Measurements from ENCODE around the gene TRIM67. TPM values are rescaled to one million over a fixed set of nuclear protein-coding genes. Genes with fewer than 3 reads are reported as not detected.
"Not testable (repeated sequence)": the region's sequence is repeated elsewhere in the genome, so short reads cannot be mapped to it uniquely, and the experiment has no call there.

TRIM67 gene
- total and polyA plus RNA-seq, 2 experiments from 2014 or later, result 0.13 TPM; not detected in 1

DNA sequence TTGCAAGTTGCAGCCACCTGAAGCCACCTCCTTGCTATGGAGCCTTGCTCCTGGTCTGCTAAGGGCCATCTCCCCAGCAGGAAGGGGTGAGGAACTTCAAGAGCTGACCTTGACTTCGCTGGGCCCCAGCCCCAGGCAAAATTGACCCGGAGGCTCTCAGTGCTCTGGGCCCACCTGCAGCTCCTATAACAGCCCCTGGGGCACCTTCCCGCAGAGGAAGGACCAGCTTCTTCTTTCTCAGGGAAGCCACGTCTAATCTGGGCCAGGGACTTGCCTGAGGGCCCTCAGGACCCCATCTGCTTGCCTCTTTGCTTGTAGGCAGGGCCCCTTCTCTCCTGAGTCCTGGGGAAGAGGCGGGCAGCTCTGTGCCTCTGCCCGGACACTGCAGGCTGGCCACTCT is 48.3 kb downstream of the TRIM67 start:
- H3K36me3 ChIP-seq (replicated peaks; ENCODE audit: insufficient read depth, low read depth), result no peaks in the 10 kb centered on the region
- no peak overlapping the region for H2AFZ ChIP-seq
- TF ChIP-seq EZH2phosphoT487 (IDR thresholded peaks at IDR 0.05; ENCODE audit: low read depth, severe bottlenecking, unreplicated experiment) (no peak), EZH2 (IDR thresholded peaks at IDR 0.05; ENCODE audit: borderline replicate concordance) (no peak)
- TF ChIP-seq, protein P1, sequence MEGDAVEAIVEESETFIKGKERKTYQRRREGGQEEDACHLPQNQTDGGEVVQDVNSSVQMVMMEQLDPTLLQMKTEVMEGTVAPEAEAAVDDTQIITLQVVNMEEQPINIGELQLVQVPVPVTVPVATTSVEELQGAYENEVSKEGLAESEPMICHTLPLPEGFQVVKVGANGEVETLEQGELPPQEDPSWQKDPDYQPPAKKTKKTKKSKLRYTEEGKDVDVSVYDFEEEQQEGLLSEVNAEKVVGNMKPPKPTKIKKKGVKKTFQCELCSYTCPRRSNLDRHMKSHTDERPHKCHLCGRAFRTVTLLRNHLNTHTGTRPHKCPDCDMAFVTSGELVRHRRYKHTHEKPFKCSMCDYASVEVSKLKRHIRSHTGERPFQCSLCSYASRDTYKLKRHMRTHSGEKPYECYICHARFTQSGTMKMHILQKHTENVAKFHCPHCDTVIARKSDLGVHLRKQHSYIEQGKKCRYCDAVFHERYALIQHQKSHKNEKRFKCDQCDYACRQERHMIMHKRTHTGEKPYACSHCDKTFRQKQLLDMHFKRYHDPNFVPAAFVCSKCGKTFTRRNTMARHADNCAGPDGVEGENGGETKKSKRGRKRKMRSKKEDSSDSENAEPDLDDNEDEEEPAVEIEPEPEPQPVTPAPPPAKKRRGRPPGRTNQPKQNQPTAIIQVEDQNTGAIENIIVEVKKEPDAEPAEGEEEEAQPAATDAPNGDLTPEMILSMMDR (IDR thresholded peaks at IDR 0.05; ENCODE audit: poor library complexity), result no peak
- H3K27ac ChIP-seq, result no peak overlapping the region
- no peaks in the 10 kb centered on the region for H3K4me1 ChIP-seq (ENCODE audit: insufficient read depth)
- no peaks in the 10 kb centered on the region for H3K9me2 ChIP-seq (replicated peaks; ENCODE audit: insufficient read depth)
- H3K27me3 ChIP-seq, result no peaks in the 10 kb centered on the region
- no peaks in the 10 kb centered on the region for H3K9me3 ChIP-seq (ENCODE audit: low read depth)
- DNase-seq (ENCODE audit: low spot score), result no peak
- H3K4me3 ChIP-seq, result no peak overlapping the region
- H3K79me2 ChIP-seq, result no peaks in the 10 kb centered on the region
- H3K4me2 ChIP-seq, result no peak overlapping the region
- no peaks in the 10 kb centered on the region for H4K20me1 ChIP-seq (ENCODE audit: insufficient read depth, poor library complexity, severe bottlenecking)
- WGBS (ENCODE audit: low lambda C conversion rate, missing lambda C conversion rate), result 83% methylated on average over 6 of the region's 6 CpGs

DNA sequence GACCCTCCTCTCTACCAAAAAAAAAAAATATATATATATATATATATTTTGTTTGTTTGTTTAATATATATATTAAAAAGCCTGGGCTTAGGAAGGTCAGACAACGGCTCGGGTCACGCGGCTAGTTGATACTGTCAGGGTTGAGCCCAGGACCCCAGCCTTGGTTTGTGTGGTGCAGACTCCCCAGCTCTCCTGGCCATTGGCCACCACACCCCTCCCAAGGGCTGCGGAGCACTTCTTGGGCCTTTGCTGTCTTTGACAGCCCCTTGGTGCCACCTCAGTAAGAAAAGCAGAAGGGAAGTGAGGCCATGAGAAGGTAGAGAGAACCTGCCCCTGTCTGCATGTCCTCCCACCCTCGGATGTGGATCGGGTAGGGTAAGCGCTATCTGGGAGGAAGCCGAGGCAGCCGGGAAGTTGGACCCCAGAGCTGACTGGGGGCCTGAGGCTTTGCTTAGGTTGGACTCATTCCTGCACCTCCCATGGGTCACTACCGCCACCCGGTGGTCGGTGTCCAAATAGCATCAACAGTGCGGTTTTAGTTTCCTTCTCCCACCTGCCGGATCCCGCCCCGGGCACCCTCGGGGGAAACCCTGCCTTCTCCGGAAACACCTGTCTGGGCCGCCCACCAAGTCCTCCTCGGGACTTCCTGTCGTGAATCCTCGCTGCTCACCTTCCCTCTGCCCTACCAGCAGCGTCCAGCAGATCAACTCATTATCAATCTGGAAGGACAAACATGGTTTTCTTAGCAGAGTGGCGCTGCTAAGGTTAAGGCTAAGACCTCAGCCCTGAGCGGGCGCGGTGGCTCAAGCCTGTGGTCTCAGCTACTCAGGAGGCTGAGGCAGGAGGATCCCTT is 49.4 kb downstream of the TRIM67 start:
- Histone ChIP-seq H3K4me1 (ENCODE audit: insufficient read depth) (no peaks in the 10 kb centered on the region), H3K27ac (peak overlapping the region; percentile 73), H3K27me3 (no peaks in the 10 kb centered on the region), H2AFZ (peak overlapping the region; percentile 39), H4K20me1 (ENCODE audit: insufficient read depth, poor library complexity, severe bottlenecking) (no peaks in the 10 kb centered on the region), H3K9me2 (replicated peaks; ENCODE audit: insufficient read depth) (no peaks in the 10 kb centered on the region), H3K4me2 (peak overlapping the region; percentile 70), H3K79me2 (no peaks in the 10 kb centered on the region), H3K4me3 (no peak overlapping the region), H3K36me3 (replicated peaks; ENCODE audit: insufficient read depth, low read depth) (no peaks in the 10 kb centered on the region), H3K9me3 (ENCODE audit: low read depth) (no peaks in the 10 kb centered on the region)
- 19% methylated on average over 28 of the region's 28 CpGs for WGBS (ENCODE audit: low lambda C conversion rate, missing lambda C conversion rate)
- TF ChIP-seq EZH2 (IDR thresholded peaks at IDR 0.05; ENCODE audit: borderline replicate concordance), result no peak
- TF ChIP-seq EZH2phosphoT487 (IDR thresholded peaks at IDR 0.05; ENCODE audit: low read depth, severe bottlenecking, unreplicated experiment), result no peak
- TF ChIP-seq, protein P1 (IDR thresholded peaks at IDR 0.05; ENCODE audit: poor library complexity), result peak; percentile 95
- peak; percentile 91 for DNase-seq (ENCODE audit: low spot score)

DNA sequence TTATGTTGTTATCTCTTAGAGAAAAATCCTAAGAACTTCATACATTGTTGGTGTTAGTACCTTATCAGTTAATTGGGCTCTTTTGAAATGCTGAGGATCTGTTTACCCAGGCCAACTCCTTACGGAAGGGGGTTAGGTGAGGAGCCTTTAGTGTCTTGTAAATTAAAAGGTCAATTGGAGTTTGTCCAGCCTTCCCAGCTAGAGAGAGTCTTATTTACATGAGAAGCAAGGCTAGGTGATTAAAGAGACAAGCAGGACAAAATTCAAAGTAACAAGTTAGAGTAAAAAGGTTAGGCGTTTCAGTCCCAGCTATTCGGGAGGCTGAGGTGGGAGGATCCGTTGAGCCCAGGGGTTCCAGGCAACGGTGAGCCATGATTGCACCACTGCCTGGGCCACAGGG is 50.4 kb downstream of the TRIM67 start:
- H3K36me3 ChIP-seq (replicated peaks; ENCODE audit: insufficient read depth, low read depth); H2AFZ ChIP-seq; H4K20me1 ChIP-seq (ENCODE audit: insufficient read depth, poor library complexity, severe bottlenecking); H3K4me3 ChIP-seq; H3K9me3 ChIP-seq (ENCODE audit: low read depth); DNase-seq (ENCODE audit: low spot score); H3K79me2 ChIP-seq; H3K27me3 ChIP-seq; H3K9me2 ChIP-seq (replicated peaks; ENCODE audit: insufficient read depth); H3K4me1 ChIP-seq (ENCODE audit: insufficient read depth): not testable (repeated sequence)
- Histone ChIP-seq H3K4me2 (peak overlapping the region; percentile 70), H3K27ac (peak overlapping the region; percentile 73)
- WGBS (ENCODE audit: low lambda C conversion rate, missing lambda C conversion rate), result 13% methylated on average over 5 of the region's 5 CpGs

DNA sequence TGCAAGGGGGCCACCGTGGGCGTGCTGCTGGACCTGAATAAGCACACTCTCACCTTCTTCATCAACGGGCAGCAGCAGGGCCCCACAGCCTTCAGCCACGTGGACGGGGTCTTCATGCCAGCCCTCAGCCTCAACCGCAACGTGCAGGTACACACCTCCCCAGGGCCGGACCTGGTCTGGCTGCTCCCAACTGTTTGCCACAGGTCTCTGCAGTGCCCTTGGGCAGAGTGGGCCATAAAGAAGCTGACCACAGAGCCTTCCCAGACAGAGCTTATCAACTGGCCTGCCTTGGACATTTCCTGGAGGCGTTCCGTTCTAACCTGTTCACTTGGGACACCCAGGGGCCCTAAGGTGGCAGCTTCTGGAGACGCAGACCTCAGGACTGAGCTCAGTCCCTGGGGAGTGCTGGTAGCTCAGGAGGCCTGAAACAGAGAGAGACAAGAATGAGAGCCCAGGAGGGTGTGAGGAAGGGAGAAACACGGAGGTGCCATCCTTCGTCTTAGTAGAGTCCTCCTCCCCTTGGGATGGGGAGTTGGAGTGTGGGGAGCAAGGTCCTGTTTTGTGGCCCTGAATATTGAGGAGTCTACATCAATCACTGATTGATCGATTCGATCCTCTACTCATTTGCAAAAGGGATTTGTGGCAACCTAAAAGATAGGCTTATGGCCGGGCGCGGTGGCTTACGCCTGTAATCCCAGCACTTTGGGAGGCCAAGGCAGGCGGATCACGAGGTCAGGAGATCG is 52.1 kb downstream of the TRIM67 start:
- Histone ChIP-seq H3K4me3 (no peak overlapping the region), H3K36me3 (replicated peaks; ENCODE audit: insufficient read depth, low read depth) (no peaks in the 10 kb centered on the region), H4K20me1 (ENCODE audit: insufficient read depth, poor library complexity, severe bottlenecking) (no peaks in the 10 kb centered on the region), H3K27ac (no peak overlapping the region), H3K4me1 (ENCODE audit: insufficient read depth) (no peaks in the 10 kb centered on the region), H3K9me2 (replicated peaks; ENCODE audit: insufficient read depth) (no peaks in the 10 kb centered on the region), H3K79me2 (no peaks in the 10 kb centered on the region), H3K4me2 (no peak overlapping the region), H3K27me3 (no peaks in the 10 kb centered on the region), H2AFZ (no peak overlapping the region), H3K9me3 (ENCODE audit: low read depth) (no peaks in the 10 kb centered on the region)
- WGBS (ENCODE audit: low lambda C conversion rate, missing lambda C conversion rate), result 90% methylated on average over 22 of the region's 22 CpGs
- TF ChIP-seq, protein P1 (IDR thresholded peaks at IDR 0.05; ENCODE audit: poor library complexity), result no peak
- no peak for TF ChIP-seq EZH2 (IDR thresholded peaks at IDR 0.05; ENCODE audit: borderline replicate concordance)
- TF ChIP-seq EZH2phosphoT487 (IDR thresholded peaks at IDR 0.05; ENCODE audit: low read depth, severe bottlenecking, unreplicated experiment), result no peak
- no peak for DNase-seq (ENCODE audit: low spot score)

Measured in hepatocyte (in vitro differentiated cells).